ENCODE data around the gene TP53I11.

TP53I11 gene

GRCh38 chr11:44885065-44885810, 65.4 kb downstream of the TP53I11 start:
- no peak for DNase-seq (ENCODE audit: low spot score)

DNA sequence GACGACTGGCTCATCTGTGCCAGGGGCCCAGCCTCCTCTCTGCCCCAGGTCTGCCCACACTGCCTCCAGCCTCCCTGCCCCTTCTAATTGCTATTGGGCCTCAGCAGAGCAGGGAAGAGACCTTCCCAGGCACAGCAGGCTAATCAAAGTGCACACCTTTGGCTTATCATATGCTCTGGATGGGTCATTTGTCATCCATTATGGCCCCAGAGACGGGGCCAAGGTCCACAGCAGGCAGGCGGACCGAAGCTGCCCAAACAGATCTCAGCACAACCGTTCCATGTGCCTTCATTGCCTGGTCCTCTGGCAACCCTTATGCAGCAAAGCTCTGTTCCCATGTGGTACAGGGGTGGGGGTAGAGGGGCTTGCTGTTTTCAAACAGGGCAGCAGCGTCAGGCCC, 66.6 kb downstream of the TP53I11 start:
- DNase-seq (ENCODE audit: low spot score): no peak

GRCh38 chr11:44883277-44883676, 67.4 kb downstream of the TP53I11 start:
- no peak for DNase-seq (ENCODE audit: low spot score)

Data from germinal center (tissue), 1 donor.